ENCODE data around the gene ZBTB48. TPM values are rescaled to one million over a fixed set of nuclear protein-coding genes. Genes with fewer than 3 reads are reported as not detected.

The ZBTB48 gene
- total RNA-seq, 4 donors from 2014 or later = 31.6 to 40.4 (median 34.8) TPM

DNA sequence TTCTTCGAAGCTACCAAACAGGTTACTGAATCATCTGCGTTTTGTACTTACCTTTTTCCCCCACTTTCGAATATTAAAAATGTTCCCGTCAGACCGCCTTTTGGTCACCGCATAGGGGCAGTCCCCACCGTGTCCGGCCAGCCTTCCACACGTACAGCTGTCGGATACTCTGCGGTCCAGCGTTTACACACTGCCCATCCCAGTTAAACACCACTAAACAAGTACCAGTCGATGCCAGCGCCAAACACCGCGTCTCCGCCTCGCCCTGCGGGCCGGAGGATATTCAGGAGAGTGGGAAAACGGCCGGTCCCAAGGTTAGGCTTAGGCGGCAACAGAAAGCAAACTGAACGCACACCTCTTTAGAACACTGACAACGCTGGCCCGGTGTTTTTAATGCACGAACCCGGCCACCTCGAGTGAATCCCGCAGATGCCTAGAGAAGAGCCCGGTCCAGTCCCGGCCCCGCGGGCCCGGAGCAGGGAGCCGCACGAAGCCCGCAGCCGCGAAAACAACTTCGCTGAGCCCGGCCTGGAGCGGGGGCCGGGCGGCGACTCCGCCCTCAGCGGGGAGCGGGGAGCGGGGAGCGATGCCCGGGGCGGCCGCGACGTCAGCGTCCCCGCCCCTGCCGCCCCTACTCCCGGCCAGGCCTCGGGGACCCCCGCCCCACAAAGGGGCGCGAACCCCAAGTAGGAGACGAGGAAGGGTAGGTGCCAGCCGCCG is 33.0 kb downstream of the ZBTB48 start:
- intact Hi-C loops (cut with DNase I; ENCODE audit: low total_unique reads) = no loop called here
- TF ChIP-seq POLR2A (IDR thresholded peaks at IDR 0.05) = no peak
- TF ChIP-seq CTCF (IDR thresholded peaks at IDR 0.05) = no peak
- peak in 1 of 2 donors; percentile 93 for DNase-seq (ENCODE audit: low spot score in 2 of 2)
- H3K4me3 ChIP-seq (ENCODE audit: low read depth, poor library complexity, severe bottlenecking) = peak overlapping the region; percentile 67
- 0% methylated on average over 36 to 59 of the region's 67 CpGs for WGBS, 2 donors

- intact Hi-C loops (cut with DNase I; ENCODE audit: low total_unique reads) = no loop called here
- DNase-seq (ENCODE audit: low spot score in 2 of 2) = peak; percentile 99 to 100
- WGBS, 2 donors = 0% methylated on average over 4 to 19 of the region's 84 CpGs
- H3K4me3 ChIP-seq (ENCODE audit: low read depth, poor library complexity, severe bottlenecking) = peak within 1 kb of the TSS; percentile 87
- TF ChIP-seq POLR2A (IDR thresholded peaks at IDR 0.05) (no peak), CTCF (IDR thresholded peaks at IDR 0.05) (no peak)
Observed at GRCh38 chr1:6613361-6614018, 33.7 kb downstream of the ZBTB48 start, which contains the start of gene PHF13. Gene PHF13, plus strand, starts transcription at chr1:6613731. Its CDS starts 336 bp downstream, at chr1:6614067.

DNA sequence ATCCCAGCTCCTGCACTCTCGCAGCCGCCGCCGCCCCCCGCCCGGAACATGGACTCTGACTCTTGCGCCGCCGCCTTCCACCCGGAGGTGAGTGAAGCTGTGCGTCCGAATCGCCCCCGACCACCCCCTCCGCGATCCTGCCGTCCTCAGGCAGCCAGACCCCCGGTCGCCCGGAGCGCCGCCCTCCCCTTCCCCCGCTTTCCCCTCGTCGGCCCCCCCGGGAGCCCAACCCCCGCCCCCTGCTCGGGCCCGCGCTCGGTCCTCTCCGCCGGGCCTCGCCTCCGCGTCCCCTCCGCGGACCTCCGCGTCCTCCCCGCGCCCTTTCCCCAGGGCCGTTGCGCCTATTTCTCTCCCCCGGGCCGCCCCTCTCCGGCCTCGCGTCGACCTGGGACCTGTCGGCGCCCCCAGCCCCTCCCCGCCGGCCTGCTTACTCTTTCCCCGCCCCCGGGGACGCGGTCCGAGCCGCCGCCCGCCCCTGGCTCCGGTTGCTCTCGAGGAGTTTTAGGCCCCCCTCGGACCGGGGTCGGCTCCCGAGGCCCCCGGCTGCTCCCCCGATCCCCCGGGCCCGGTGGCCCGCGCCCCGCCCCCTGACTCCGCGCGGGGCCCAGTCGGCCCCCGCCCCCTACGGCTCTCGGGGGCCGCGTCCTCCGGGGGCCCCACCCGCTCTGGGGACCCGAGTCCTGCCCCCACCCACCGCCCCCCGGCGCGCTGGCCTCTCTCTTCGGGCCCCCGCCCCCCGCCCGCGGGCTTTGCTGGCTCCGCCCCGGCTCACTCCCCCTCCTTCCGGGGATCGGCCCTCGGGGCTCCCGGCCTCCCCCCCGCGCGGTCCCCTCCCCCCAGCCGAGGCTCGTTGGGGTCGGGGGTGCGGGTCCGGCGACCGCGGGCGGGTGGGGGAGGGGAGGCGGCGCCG is 34.5 kb downstream of the ZBTB48 start:
- intact Hi-C loops (cut with DNase I; ENCODE audit: low total_unique reads) = no loop called here
- TF ChIP-seq CTCF (IDR thresholded peaks at IDR 0.05) = no peak
- no peak for TF ChIP-seq POLR2A (IDR thresholded peaks at IDR 0.05)
- DNase-seq (ENCODE audit: low spot score in 2 of 2) = no peak
- H3K4me3 ChIP-seq (ENCODE audit: low read depth, poor library complexity, severe bottlenecking) = peak overlapping the region; percentile 87
- WGBS, 2 donors = 0 to 1% methylated on average over 4 to 47 of the region's 117 CpGs

- H3K4me3 ChIP-seq (ENCODE audit: low read depth, poor library complexity, severe bottlenecking) = peak overlapping the region; percentile 87
- 1 to 2% methylated on average over 39 to 69 of the region's 82 CpGs for WGBS, 2 donors
- intact Hi-C loops (cut with DNase I; ENCODE audit: low total_unique reads) = no loop called here
- DNase-seq (ENCODE audit: low spot score in 2 of 2) = no peak
- no peak for TF ChIP-seq POLR2A (IDR thresholded peaks at IDR 0.05)
- TF ChIP-seq CTCF (IDR thresholded peaks at IDR 0.05) = no peak
Observed at GRCh38 chr1:6614929-6615785, 35.4 kb downstream of the ZBTB48 start.

GRCh38 chr1:6619045-6619444 is 39.3 kb downstream of the ZBTB48 start:
- intact Hi-C loops (cut with DNase I; ENCODE audit: low total_unique reads) = no loop called here
- WGBS, 2 donors = 90 to 93% methylated on average over 4 of the region's 4 CpGs
- TF ChIP-seq CTCF (IDR thresholded peaks at IDR 0.05) = no peak
- TF ChIP-seq POLR2A (IDR thresholded peaks at IDR 0.05) = no peak

More at GRCh38 chr1:6619045-6619444, 39.3 kb downstream of the ZBTB48 start:
- no peak for DNase-seq (ENCODE audit: low spot score in 2 of 2)
- H3K4me3 ChIP-seq (ENCODE audit: low read depth, poor library complexity, severe bottlenecking) = no peak overlapping the region

All from lower leg skin (tissue), 4 donors.